ENCODE measurements around the gene DNASE1.

DNASE1 gene

DNA sequence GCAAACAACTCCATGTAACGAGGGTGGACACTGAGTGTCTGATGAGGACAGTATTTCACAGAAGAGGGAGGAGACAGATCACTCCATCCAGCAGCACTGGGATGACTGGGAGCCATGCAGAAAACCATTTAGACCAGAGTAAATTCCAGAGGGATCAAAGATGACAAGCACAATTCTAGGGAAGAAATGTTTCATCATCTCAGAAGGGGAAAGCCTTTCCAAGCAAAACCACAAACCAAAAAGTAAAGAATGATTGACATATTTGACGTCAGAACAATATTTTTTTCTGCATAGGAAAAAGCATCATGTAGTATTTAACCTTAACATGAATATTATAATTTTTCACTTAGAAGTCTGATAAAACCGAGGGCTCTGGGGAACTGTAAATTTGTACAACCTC is 4.8 kb downstream of the DNASE1 start:
- DNase-seq, result no peak
- H3K79me1 ChIP-seq (ENCODE audit: low read length), result no peaks in the 10 kb centered on the region
- H2BK120ac ChIP-seq (ENCODE audit: low read depth, low read length), result no peak overlapping the region
- H3K79me2 ChIP-seq (ENCODE audit: control insufficient read depth, insufficient read depth, low read length), result no peaks in the 10 kb centered on the region
- H3K56ac ChIP-seq (ENCODE audit: low read length), result no peak overlapping the region
- H3K4me3 ChIP-seq (ENCODE audit: low read length), result no peak overlapping the region
- H3K18ac ChIP-seq (ENCODE audit: low read length), result no peak overlapping the region
- H2BK5ac ChIP-seq (ENCODE audit: low read length), result no peak overlapping the region
- peaks cover 18% of the 10 kb centered on the region for H3K36me3 ChIP-seq (ENCODE audit: control insufficient read depth, insufficient read depth, low read length)
- H3K9ac ChIP-seq (ENCODE audit: low read length), result no peak overlapping the region
- no peaks in the 10 kb centered on the region for H3K4me1 ChIP-seq (ENCODE audit: control insufficient read depth, low read depth, low read length)
- no peak overlapping the region for H2AK5ac ChIP-seq (ENCODE audit: low read length)
- H3K27me3 ChIP-seq (ENCODE audit: insufficient read depth, low read length, poor library complexity), result no peaks in the 10 kb centered on the region
- WGBS (ENCODE audit: extremely low coverage, insufficient coverage, low lambda C conversion rate), result no CpG with 5 or more reads among the region's 3 CpGs
- no peak overlapping the region for H4K5ac ChIP-seq (ENCODE audit: low read length)
- H3K23ac ChIP-seq (ENCODE audit: low read length), result no peak overlapping the region
- H2BK15ac ChIP-seq (replicated peaks; ENCODE audit: low read depth), result no peak overlapping the region
- H3K27ac ChIP-seq (ENCODE audit: low read depth, low read length), result no peak overlapping the region
- no peak overlapping the region for H3K4ac ChIP-seq (ENCODE audit: low read depth, low read length)
- H4K8ac ChIP-seq (ENCODE audit: low read depth, low read length), result no peak overlapping the region
- no peak overlapping the region for H3K4me2 ChIP-seq (ENCODE audit: low read length)

- Histone ChIP-seq H2BK5ac (ENCODE audit: low read length) (no peak overlapping the region), H2AK5ac (ENCODE audit: low read length) (no peak overlapping the region), H3K27me3 (ENCODE audit: insufficient read depth, low read length, poor library complexity) (no peaks in the 10 kb centered on the region), H3K4me2 (ENCODE audit: low read length) (no peak overlapping the region), H3K4ac (ENCODE audit: low read depth, low read length) (no peak overlapping the region), H3K4me3 (ENCODE audit: low read length) (no peak overlapping the region), H3K9ac (ENCODE audit: low read length) (no peak overlapping the region), H4K5ac (ENCODE audit: low read length) (no peak overlapping the region), H2BK120ac (ENCODE audit: low read depth, low read length) (no peak overlapping the region), H3K79me2 (ENCODE audit: control insufficient read depth, insufficient read depth, low read length) (no peaks in the 10 kb centered on the region), H4K8ac (ENCODE audit: low read depth, low read length) (no peak overlapping the region), H3K27ac (ENCODE audit: low read depth, low read length) (no peak overlapping the region), H3K79me1 (ENCODE audit: low read length) (no peaks in the 10 kb centered on the region), H3K36me3 (ENCODE audit: control insufficient read depth, insufficient read depth, low read length) (peaks cover 23% of the 10 kb centered on the region), H3K23ac (ENCODE audit: low read length) (no peak overlapping the region), H3K4me1 (ENCODE audit: control insufficient read depth, low read depth, low read length) (no peaks in the 10 kb centered on the region), H3K18ac (ENCODE audit: low read length) (no peak overlapping the region), H3K56ac (ENCODE audit: low read length) (no peak overlapping the region), H2BK15ac (replicated peaks; ENCODE audit: low read depth) (no peak overlapping the region)
- no peak for DNase-seq
- no CpG with 5 or more reads among the region's 12 CpGs for WGBS (ENCODE audit: extremely low coverage, insufficient coverage, low lambda C conversion rate)
Measured at GRCh38 chr16:3661311-3661710, 6.8 kb downstream of the DNASE1 start.

GRCh38 chr16:3661922-3662321 is 7.4 kb downstream of the DNASE1 start:
- no peak overlapping the region for H4K8ac ChIP-seq (ENCODE audit: low read depth, low read length)
- no peak overlapping the region for H3K9ac ChIP-seq (ENCODE audit: low read length)
- H4K5ac ChIP-seq (ENCODE audit: low read length), result no peak overlapping the region
- H3K4me3 ChIP-seq (ENCODE audit: low read length), result no peak overlapping the region
- H3K18ac ChIP-seq (ENCODE audit: low read length), result no peak overlapping the region
- DNase-seq, result no peak
- H3K56ac ChIP-seq (ENCODE audit: low read length), result no peak overlapping the region
- H3K79me1 ChIP-seq (ENCODE audit: low read length), result no peaks in the 10 kb centered on the region
- no CpG with 5 or more reads among the region's 13 CpGs for WGBS (ENCODE audit: extremely low coverage, insufficient coverage, low lambda C conversion rate)
- no peak overlapping the region for H3K23ac ChIP-seq (ENCODE audit: low read length)
- peaks cover 22% of the 10 kb centered on the region for H3K36me3 ChIP-seq (ENCODE audit: control insufficient read depth, insufficient read depth, low read length)
- H3K4ac ChIP-seq (ENCODE audit: low read depth, low read length), result no peak overlapping the region
- no peaks in the 10 kb centered on the region for H3K4me1 ChIP-seq (ENCODE audit: control insufficient read depth, low read depth, low read length)
- H3K4me2 ChIP-seq (ENCODE audit: low read length), result no peak overlapping the region
- no peak overlapping the region for H3K27ac ChIP-seq (ENCODE audit: low read depth, low read length)
- H2BK120ac ChIP-seq (ENCODE audit: low read depth, low read length), result no peak overlapping the region
- no peak overlapping the region for H2BK15ac ChIP-seq (replicated peaks; ENCODE audit: low read depth)
- no peaks in the 10 kb centered on the region for H3K79me2 ChIP-seq (ENCODE audit: control insufficient read depth, insufficient read depth, low read length)
- no peaks in the 10 kb centered on the region for H3K27me3 ChIP-seq (ENCODE audit: insufficient read depth, low read length, poor library complexity)
- no peak overlapping the region for H2BK5ac ChIP-seq (ENCODE audit: low read length)
- H2AK5ac ChIP-seq (ENCODE audit: low read length), result no peak overlapping the region

DNA sequence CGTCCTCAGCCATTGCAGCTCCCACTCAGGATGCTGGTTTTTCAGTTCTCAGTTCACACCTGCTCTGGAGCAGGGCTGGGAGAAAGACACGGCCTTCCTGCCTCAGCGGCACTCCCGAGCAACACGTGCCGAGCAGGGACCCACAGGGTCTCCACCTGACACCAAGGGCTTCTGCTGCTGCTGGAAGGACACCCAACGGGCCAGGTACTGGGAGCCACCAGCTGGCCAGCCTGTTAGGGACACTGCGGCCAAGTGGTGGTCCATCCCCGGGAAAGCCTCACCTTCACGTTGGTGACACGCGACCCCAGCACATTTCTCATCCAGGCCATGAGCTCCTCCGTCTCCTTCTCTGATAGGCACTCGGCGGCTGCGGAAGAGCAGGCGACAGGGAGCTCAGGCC is 8.1 kb downstream of the DNASE1 start:
- WGBS (ENCODE audit: extremely low coverage, insufficient coverage, low lambda C conversion rate), result no CpG with 5 or more reads among the region's 17 CpGs
- Histone ChIP-seq H3K4me3 (ENCODE audit: low read length) (no peak overlapping the region), H2BK120ac (ENCODE audit: low read depth, low read length) (no peak overlapping the region), H3K4me2 (ENCODE audit: low read length) (no peak overlapping the region), H4K5ac (ENCODE audit: low read length) (no peak overlapping the region), H2AK5ac (ENCODE audit: low read length) (no peak overlapping the region), H3K79me1 (ENCODE audit: low read length) (no peaks in the 10 kb centered on the region), H3K4me1 (ENCODE audit: control insufficient read depth, low read depth, low read length) (no peaks in the 10 kb centered on the region), H2BK15ac (replicated peaks; ENCODE audit: low read depth) (no peak overlapping the region), H2BK5ac (ENCODE audit: low read length) (no peak overlapping the region), H3K23ac (ENCODE audit: low read length) (no peak overlapping the region), H3K18ac (ENCODE audit: low read length) (no peak overlapping the region), H3K79me2 (ENCODE audit: control insufficient read depth, insufficient read depth, low read length) (no peaks in the 10 kb centered on the region), H3K4ac (ENCODE audit: low read depth, low read length) (no peak overlapping the region), H3K27me3 (ENCODE audit: insufficient read depth, low read length, poor library complexity) (no peaks in the 10 kb centered on the region), H3K9ac (ENCODE audit: low read length) (no peak overlapping the region), H3K56ac (ENCODE audit: low read length) (no peak overlapping the region), H3K36me3 (ENCODE audit: control insufficient read depth, insufficient read depth, low read length) (peaks cover 17% of the 10 kb centered on the region), H3K27ac (ENCODE audit: low read depth, low read length) (no peak overlapping the region), H4K8ac (ENCODE audit: low read depth, low read length) (no peak overlapping the region)
- no peak for DNase-seq

DNA sequence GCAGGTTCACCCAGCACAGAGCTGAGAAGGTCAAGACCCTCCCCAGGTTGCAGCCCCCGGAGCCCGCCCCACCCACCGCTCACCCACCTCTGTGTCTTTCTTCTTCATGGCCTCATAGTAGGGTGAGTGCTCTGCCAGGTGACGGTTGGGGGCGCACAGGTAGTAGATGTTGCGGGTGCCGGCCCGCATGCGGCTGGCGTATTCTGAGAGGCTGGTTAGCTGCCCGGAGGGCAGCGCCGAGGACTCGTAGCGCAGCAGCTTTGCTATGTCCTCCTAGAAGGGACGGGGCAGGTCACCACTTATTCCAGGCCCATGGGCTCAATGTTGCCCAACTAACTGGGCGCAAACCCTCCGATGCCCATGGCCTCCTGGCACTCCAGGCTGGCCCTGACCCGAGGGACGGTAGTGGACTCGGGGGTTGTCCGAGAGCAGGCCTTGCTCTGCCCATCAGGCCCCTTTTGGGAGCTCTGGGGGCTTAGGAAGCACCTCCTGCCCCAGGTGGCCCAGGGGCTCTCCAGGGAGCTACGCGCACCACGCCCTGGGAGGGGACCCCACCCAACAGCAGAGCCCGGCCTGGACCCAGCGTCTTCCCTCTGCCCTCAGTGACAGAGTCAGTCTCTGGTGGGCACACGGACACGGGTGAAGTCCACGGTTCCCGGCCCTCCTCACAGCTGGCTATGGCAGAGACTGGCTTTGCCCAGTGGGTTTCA is 9.9 kb downstream of the DNASE1 start:
- Histone ChIP-seq H3K79me2 (ENCODE audit: control insufficient read depth, insufficient read depth, low read length) (no peaks in the 10 kb centered on the region), H3K23ac (ENCODE audit: low read length) (no peak overlapping the region), H2BK15ac (replicated peaks; ENCODE audit: low read depth) (no peak overlapping the region), H3K9ac (ENCODE audit: low read length) (no peak overlapping the region), H3K4me1 (ENCODE audit: control insufficient read depth, low read depth, low read length) (no peaks in the 10 kb centered on the region), H3K27ac (ENCODE audit: low read depth, low read length) (no peak overlapping the region), H3K4me3 (ENCODE audit: low read length) (no peak overlapping the region), H3K36me3 (ENCODE audit: control insufficient read depth, insufficient read depth, low read length) (peaks cover 18% of the 10 kb centered on the region), H2BK5ac (ENCODE audit: low read length) (no peak overlapping the region), H3K4me2 (ENCODE audit: low read length) (no peak overlapping the region), H3K18ac (ENCODE audit: low read length) (no peak overlapping the region), H4K5ac (ENCODE audit: low read length) (no peak overlapping the region), H3K4ac (ENCODE audit: low read depth, low read length) (no peak overlapping the region), H3K27me3 (ENCODE audit: insufficient read depth, low read length, poor library complexity) (no peaks in the 10 kb centered on the region), H3K56ac (ENCODE audit: low read length) (no peak overlapping the region), H2BK120ac (ENCODE audit: low read depth, low read length) (no peak overlapping the region), H2AK5ac (ENCODE audit: low read length) (no peak overlapping the region), H4K8ac (ENCODE audit: low read depth, low read length) (no peak overlapping the region), H3K79me1 (ENCODE audit: low read length) (no peaks in the 10 kb centered on the region)
- DNase-seq, result no peak
- no CpG with 5 or more reads among the region's 31 CpGs for WGBS (ENCODE audit: extremely low coverage, insufficient coverage, low lambda C conversion rate)

GRCh38 chr16:3665508-3665907 is 11.0 kb downstream of the DNASE1 start:
- Histone ChIP-seq H4K8ac (ENCODE audit: low read depth, low read length) (no peak overlapping the region), H3K4me2 (ENCODE audit: low read length) (no peak overlapping the region), H2BK5ac (ENCODE audit: low read length) (no peak overlapping the region), H3K4me1 (ENCODE audit: control insufficient read depth, low read depth, low read length) (no peaks in the 10 kb centered on the region), H3K4me3 (ENCODE audit: low read length) (no peak overlapping the region), H3K9ac (ENCODE audit: low read length) (no peak overlapping the region), H3K56ac (ENCODE audit: low read length) (no peak overlapping the region), H4K5ac (ENCODE audit: low read length) (no peak overlapping the region), H3K27me3 (ENCODE audit: insufficient read depth, low read length, poor library complexity) (no peaks in the 10 kb centered on the region), H3K36me3 (ENCODE audit: control insufficient read depth, insufficient read depth, low read length) (peaks cover 18% of the 10 kb centered on the region), H3K79me1 (ENCODE audit: low read length) (no peaks in the 10 kb centered on the region), H3K23ac (ENCODE audit: low read length) (no peak overlapping the region), H2BK15ac (replicated peaks; ENCODE audit: low read depth) (no peak overlapping the region), H3K27ac (ENCODE audit: low read depth, low read length) (no peak overlapping the region), H2AK5ac (ENCODE audit: low read length) (no peak overlapping the region), H3K79me2 (ENCODE audit: control insufficient read depth, insufficient read depth, low read length) (no peaks in the 10 kb centered on the region), H3K18ac (ENCODE audit: low read length) (no peak overlapping the region), H2BK120ac (ENCODE audit: low read depth, low read length) (no peak overlapping the region), H3K4ac (ENCODE audit: low read depth, low read length) (no peak overlapping the region)
- DNase-seq, result no peak
- no CpG with 5 or more reads among the region's 6 CpGs for WGBS (ENCODE audit: extremely low coverage, insufficient coverage, low lambda C conversion rate)
